Erythroblast (primary cell): ENCODE results near the gene LOXHD1.

Experiments used
- GATA1 ChIP-seq: IDR thresholded peaks from 2 replicates; pipeline ENCODE4 v1.6.1; 2011; ENCODE audit warnings: low read depth, mild to moderate bottlenecking, control low read depth, low read length, moderate library complexity
- POLR2A ChIP-seq: IDR thresholded peaks from 2 replicates; pipeline ENCODE4 v1.6.1; 2011; ENCODE audit warnings: mild to moderate bottlenecking, low read length

GRCh38 chr18:46575851-46576250 lies 81.2 kb downstream of the LOXHD1 start:
- TF ChIP-seq POLR2A (no peak), GATA1 (no peak)
